HG03175 (cell line): ENCODE data around the gene FGD6.
"Not testable (repeated sequence)": the region's sequence is repeated elsewhere in the genome, so short reads cannot be mapped to it uniquely, and the experiment has no call there.

ENCODE experiments used
- ATAC-seq: cut with Tn5 transposase; IDR thresholded peaks from one replicate; pipeline ENCODE4 v1.9.1; 2021; ENCODE audit warnings: mild to moderate bottlenecking, moderate library complexity; ENCODE audit not compliant: unreplicated experiment

Gene FGD6

GRCh38 chr12:95096852-95097251 is 120.4 kb downstream of the FGD6 start:
- no peak for ATAC-seq

- ATAC-seq = no peak
Measured at GRCh38 chr12:95096378-95096777, 120.9 kb downstream of the FGD6 start.

- not testable (repeated sequence) for ATAC-seq
Measured at GRCh38 chr12:95095866-95096265, 121.4 kb downstream of the FGD6 start.

GRCh38 chr12:95089462-95089861 is 127.8 kb downstream of the FGD6 start:
- no peak for ATAC-seq

GRCh38 chr12:95088379-95088778 is 128.9 kb downstream of the FGD6 start:
- peak; percentile 62 for ATAC-seq

GRCh38 chr12:95085612-95086011 is 131.7 kb downstream of the FGD6 start:
- ATAC-seq = no peak

GRCh38 chr12:95083938-95084337 is 133.3 kb downstream of the FGD6 start:
- ATAC-seq = no peak

- no peak for ATAC-seq
Measured at GRCh38 chr12:95083471-95083870, 133.8 kb downstream of the FGD6 start.

- no peak for ATAC-seq
Measured at GRCh38 chr12:95077341-95077740, 139.9 kb downstream of the FGD6 start.

GRCh38 chr12:95074766-95075165 is 142.5 kb downstream of the FGD6 start:
- no peak for ATAC-seq

GRCh38 chr12:95073698-95074520 is 143.4 kb downstream of the FGD6 start:
- ATAC-seq = no peak

- ATAC-seq = peak; percentile 96
Measured at GRCh38 chr12:95072900-95073697, 144.2 kb downstream of the FGD6 start, which contains the start of gene NR2C1. NR2C1 (minus strand) TSS chr12:95073618; CDS start chr12:95067384, 6,234 bp downstream.

GRCh38 chr12:95070378-95070777 is 146.9 kb downstream of the FGD6 start:
- no peak for ATAC-seq

- ATAC-seq = no peak
Measured at GRCh38 chr12:95066091-95066855, 151.0 kb downstream of the FGD6 start.

GRCh38 chr12:95060951-95061350 is 156.3 kb downstream of the FGD6 start:
- ATAC-seq = no peak

GRCh38 chr12:95059984-95060383 is 157.3 kb downstream of the FGD6 start:
- ATAC-seq = no peak

GRCh38 chr12:95057424-95057823 is 159.8 kb downstream of the FGD6 start:
- ATAC-seq = no peak

- no peak for ATAC-seq
Measured at GRCh38 chr12:95055057-95055456, 162.2 kb downstream of the FGD6 start.

- ATAC-seq = no peak
Measured at GRCh38 chr12:95054206-95054605, 163.1 kb downstream of the FGD6 start.

GRCh38 chr12:95051241-95051640 is 166.0 kb downstream of the FGD6 start:
- no peak for ATAC-seq

GRCh38 chr12:95037906-95038305 is 179.4 kb downstream of the FGD6 start:
- no peak for ATAC-seq
